Endodermal cell (in vitro differentiated cells): ENCODE data around the gene COG7. TPM values are rescaled to one million over a fixed set of nuclear protein-coding genes. Genes with fewer than 3 reads are reported as not detected.

Experiments used
- DNase-seq: peaks from one replicate; pipeline ENCODE4 v3.0.0-alpha.2; 2017
- H3K27ac ChIP-seq: 2 replicates; pipeline ENCODE4 v1.5.1; 2013; ENCODE audit warnings: mild to moderate bottlenecking, low read depth, low read length, moderate library complexity
- H3K27me3 ChIP-seq: 2 replicates; pipeline ENCODE4 v1.6.1; 2013; ENCODE audit warnings: mild to moderate bottlenecking, low read length, moderate library complexity; ENCODE audit not compliant: insufficient read depth, control insufficient read depth, poor library complexity, severe bottlenecking
- H3K36me3 ChIP-seq: 2 replicates; pipeline ENCODE4 v1.7.0; 2013; ENCODE audit warnings: mild to moderate bottlenecking, low read length, moderate library complexity; ENCODE audit not compliant: control insufficient read depth, insufficient read depth
- H3K4me1 ChIP-seq: one replicate; pipeline ENCODE4 v1.7.0; 2013; ENCODE audit warnings: low read length; ENCODE audit not compliant: control insufficient read depth, insufficient read depth
- H3K4me3 ChIP-seq: 2 replicates; pipeline ENCODE4 v1.5.1; 2013; ENCODE audit warnings: mild to moderate bottlenecking, low read length, moderate library complexity
- H3K9ac ChIP-seq: 2 replicates; pipeline ENCODE4 v1.6.1; 2013; ENCODE audit warnings: mild to moderate bottlenecking, low read length, moderate library complexity; ENCODE audit not compliant: poor library complexity, severe bottlenecking; ENCODE audit errors: extremely low read depth
- H3K9me3 ChIP-seq: 2 replicates; pipeline ENCODE4 v1.6.1; 2013; ENCODE audit warnings: mild to moderate bottlenecking, low read length, moderate library complexity; ENCODE audit not compliant: control insufficient read depth
- H3K27ac Mint-ChIP-seq: 2 replicates; pipeline ENCODE4 v1.8.0; 2020; ENCODE audit warnings: mixed read lengths
- H3K27me3 Mint-ChIP-seq: 2 replicates; pipeline ENCODE4 v1.8.0; 2021; ENCODE audit warnings: mild to moderate bottlenecking, mixed read lengths; ENCODE audit not compliant: insufficient read depth
- H3K36me3 Mint-ChIP-seq: 2 replicates; pipeline ENCODE4 v1.8.0; 2020; ENCODE audit warnings: low read depth, mixed read lengths
- H3K4me1 Mint-ChIP-seq: 2 replicates; pipeline ENCODE4 v1.8.0; 2020; ENCODE audit warnings: mixed read lengths
- H3K4me3 Mint-ChIP-seq: 2 replicates; pipeline ENCODE4 v1.8.0; 2020; ENCODE audit warnings: mild to moderate bottlenecking, moderate library complexity, mixed read lengths
- H3K9me3 Mint-ChIP-seq: 2 replicates; pipeline ENCODE4 v1.8.0; 2020; ENCODE audit warnings: mild to moderate bottlenecking, mixed read lengths
- CTCF ChIP-seq: fragments of 200-600 bp; sonication (generic); conservative IDR thresholded peaks from 2 replicates; pipeline ENCODE4 v1.5.0; 2021; ENCODE audit warnings: antibody characterized with exemption, mild to moderate bottlenecking
- WGBS, 2 experiments: methylation state at CpG; one replicate each; pipeline versions ENCODE4 v1.1.5 to v1.1.7; 2013; ENCODE audit warnings: missing lambda C conversion rate in 2 of 2, mixed read lengths in 1 of 2; ENCODE audit not compliant: insufficient coverage in 1 of 2, insufficient read length in 1 of 2; 5-methylcytosine and 5-hydroxymethylcytosine counted together
- total RNA-seq, 2 donors: library from RNA; stranded (reverse); fragmentation: NEBNext Ultra II Directional in 1 of 2; extraction: Animal tissue kit (Norgen Biotek cat#: 25700) in 1 of 2; gene quantifications; 2 replicates in 1 of 2; 3 replicates in 1 of 2; pipeline ENCODE4 v1.2.1, GENCODE V29; 2021

COG7 gene
- total RNA-seq, 2 donors from 2014 or later = 19.9 to 31.3 TPM

GRCh38 chr16:23500862-23501225 lies 47.9 kb upstream of the COG7 start:
- Mint-ChIP-seq H3K9me3 (no peaks in the 10 kb centered on the region), H3K27ac (no peak overlapping the region), H3K4me3 (no peak overlapping the region), H3K4me1 (peaks cover 35% of the 10 kb centered on the region), H3K36me3 (peaks cover 6% of the 10 kb centered on the region), H3K27me3 (no peaks in the 10 kb centered on the region)
- no peak for DNase-seq
- Histone ChIP-seq H3K9me3 (no peaks in the 10 kb centered on the region), H3K9ac (no peak overlapping the region), H3K27ac (no peak overlapping the region), H3K36me3 (peaks cover 18% of the 10 kb centered on the region), H3K4me3 (no peak overlapping the region), H3K4me1 (peaks cover 9% of the 10 kb centered on the region), H3K27me3 (no peaks in the 10 kb centered on the region)
- no peak for TF ChIP-seq CTCF
- 67 to 73% methylated on average over 3 to 4 of the region's 4 CpGs for WGBS, 2 experiments

DNA sequence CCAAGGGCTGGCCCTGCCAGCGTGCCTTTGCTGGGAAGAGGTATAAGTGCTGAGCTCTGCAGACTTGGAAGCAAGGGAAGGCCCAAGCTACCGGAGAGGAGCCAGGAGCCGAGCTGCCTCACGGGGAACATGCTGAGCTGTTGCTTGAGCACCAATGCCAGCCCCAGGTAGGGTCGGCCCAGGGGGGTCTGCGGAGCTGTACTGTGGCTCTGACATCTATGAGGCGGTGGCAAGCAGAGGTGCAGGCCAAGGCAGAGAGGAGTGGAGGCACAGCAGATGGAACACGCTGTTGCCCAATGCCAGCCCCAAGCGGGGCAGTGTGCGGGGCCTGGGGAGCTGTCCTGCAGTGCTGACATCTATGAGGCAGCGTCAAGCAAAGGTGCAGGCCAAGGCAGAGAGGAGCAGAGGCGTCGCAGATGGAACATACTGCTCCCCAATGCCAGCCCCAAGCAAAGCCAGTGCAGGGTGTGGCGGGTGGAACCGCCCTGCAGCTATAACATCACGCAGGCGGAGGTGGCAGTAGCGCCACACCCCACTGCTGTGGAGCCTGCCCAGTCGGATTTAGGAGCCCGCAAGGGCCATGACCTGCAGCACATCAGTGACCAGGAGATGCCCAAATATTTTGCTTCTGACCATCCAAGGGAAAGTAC lies 47.3 kb upstream of the COG7 start:
- Mint-ChIP-seq H3K36me3 (peaks cover 11% of the 10 kb centered on the region), H3K27me3 (no peaks in the 10 kb centered on the region), H3K9me3 (no peaks in the 10 kb centered on the region), H3K4me3 (no peak overlapping the region), H3K27ac (no peak overlapping the region), H3K4me1 (peaks cover 33% of the 10 kb centered on the region)
- Histone ChIP-seq H3K9ac (no peak overlapping the region), H3K4me3 (no peak overlapping the region), H3K36me3 (peaks cover 23% of the 10 kb centered on the region), H3K9me3 (no peaks in the 10 kb centered on the region), H3K27ac (no peak overlapping the region), H3K4me1 (peaks cover 8% of the 10 kb centered on the region), H3K27me3 (no peaks in the 10 kb centered on the region)
- no peak for DNase-seq
- TF ChIP-seq CTCF = no peak
- 91 to 93% methylated on average over 14 to 20 of the region's 20 CpGs for WGBS, 2 experiments

- 87 to 96% methylated on average over 5 to 7 of the region's 7 CpGs for WGBS, 2 experiments
- Histone ChIP-seq H3K4me1 (peaks cover 3% of the 10 kb centered on the region), H3K27ac (no peak overlapping the region), H3K27me3 (no peaks in the 10 kb centered on the region), H3K36me3 (peaks cover 28% of the 10 kb centered on the region), H3K9me3 (no peaks in the 10 kb centered on the region), H3K4me3 (no peak overlapping the region), H3K9ac (no peak overlapping the region)
- peak; percentile 71 for DNase-seq
- H3K9me3 Mint-ChIP-seq = no peaks in the 10 kb centered on the region
- H3K36me3 Mint-ChIP-seq = peaks cover 15% of the 10 kb centered on the region
- no peak for TF ChIP-seq CTCF
- peaks cover 28% of the 10 kb centered on the region for H3K4me1 Mint-ChIP-seq
- no peak overlapping the region for H3K27ac Mint-ChIP-seq
- no peaks in the 10 kb centered on the region for H3K27me3 Mint-ChIP-seq
- H3K4me3 Mint-ChIP-seq = no peak overlapping the region
Measured at GRCh38 chr16:23499801-23500200, 46.8 kb upstream of the COG7 start.
